A375 (cell line): Measurements from ENCODE around the gene DRP2. TPM values are rescaled to one million over a fixed set of nuclear protein-coding genes. Genes with fewer than 3 reads are reported as not detected.

ENCODE experiments used
- small RNA-seq: library from RNA; depleted of rRNA; stranded (forward); fragments of <200 nt; gene quantifications from one replicate; pipeline ENCODE3, GENCODE V24; 2014
- total RNA-seq: library from RNA; depleted of rRNA; stranded (reverse); fragments of >200 nt; shearing (Covaris generic); gene quantifications from 2 replicates; pipeline ENCODE4 v1.2.3, GENCODE V29; 2014; rRNA removed

The DRP2 gene, protein sequence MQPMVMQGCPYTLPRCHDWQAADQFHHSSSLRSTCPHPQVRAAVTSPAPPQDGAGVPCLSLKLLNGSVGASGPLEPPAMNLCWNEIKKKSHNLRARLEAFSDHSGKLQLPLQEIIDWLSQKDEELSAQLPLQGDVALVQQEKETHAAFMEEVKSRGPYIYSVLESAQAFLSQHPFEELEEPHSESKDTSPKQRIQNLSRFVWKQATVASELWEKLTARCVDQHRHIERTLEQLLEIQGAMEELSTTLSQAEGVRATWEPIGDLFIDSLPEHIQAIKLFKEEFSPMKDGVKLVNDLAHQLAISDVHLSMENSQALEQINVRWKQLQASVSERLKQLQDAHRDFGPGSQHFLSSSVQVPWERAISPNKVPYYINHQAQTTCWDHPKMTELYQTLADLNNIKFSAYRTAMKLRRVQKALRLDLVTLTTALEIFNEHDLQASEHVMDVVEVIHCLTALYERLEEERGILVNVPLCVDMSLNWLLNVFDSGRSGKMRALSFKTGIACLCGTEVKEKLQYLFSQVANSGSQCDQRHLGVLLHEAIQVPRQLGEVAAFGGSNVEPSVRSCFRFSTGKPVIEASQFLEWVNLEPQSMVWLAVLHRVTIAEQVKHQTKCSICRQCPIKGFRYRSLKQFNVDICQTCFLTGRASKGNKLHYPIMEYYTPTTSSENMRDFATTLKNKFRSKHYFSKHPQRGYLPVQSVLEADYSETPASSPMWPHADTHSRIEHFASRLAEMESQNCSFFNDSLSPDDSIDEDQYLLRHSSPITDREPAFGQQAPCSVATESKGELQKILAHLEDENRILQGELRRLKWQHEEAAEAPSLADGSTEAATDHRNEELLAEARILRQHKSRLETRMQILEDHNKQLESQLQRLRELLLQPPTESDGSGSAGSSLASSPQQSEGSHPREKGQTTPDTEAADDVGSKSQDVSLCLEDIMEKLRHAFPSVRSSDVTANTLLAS
- 0.19 TPM in 1 of 2 replicates, not detected in the other for total RNA-seq

GRCh38 chrX:101219116-101219863 lies at the start of gene DRP2:
DRP2 (plus strand) TSS chrX:101219786; CDS start chrX:101231648, 11,862 bp downstream.

GRCh38 chrX:101290957-101291603 lies 71.5 kb downstream of the DRP2 start, which contains the start of gene TAF7L:
TAF7L (minus strand) TSS chrX:101291334; CDS start chrX:101287543, 3,791 bp downstream.

Small RNAs within 50 kb of the gene (small RNA-seq; reads per million reads assigned to genes)
- not detected for gene Z70280.1

Other genes starting within 250 kb of the DRP2 start
- gene TRMT2B, start 167.7 kb upstream of the DRP2 start, total RNA-seq: 7.9 and 9.7 TPM in 2 replicates
- not detected in 2 replicates for gene TMEM35A, start 140.9 kb upstream of the DRP2 start, total RNA-seq
- 6.8 and 7.3 TPM in 2 replicates for gene CENPI, start 121.6 kb upstream of the DRP2 start, total RNA-seq
- not detected in 2 replicates for gene TAF7L, start 71.5 kb downstream of the DRP2 start, total RNA-seq
- gene TIMM8A, start 129.0 kb downstream of the DRP2 start, total RNA-seq: 5.9 and 6.6 TPM in 2 replicates
- not detected in 2 replicates for gene BTK, start 166.4 kb downstream of the DRP2 start, total RNA-seq
- 2,419 and 2,951 TPM in 2 replicates for gene RPL36A, start 171.2 kb downstream of the DRP2 start, total RNA-seq
- gene GLA, start 188.1 kb downstream of the DRP2 start, total RNA-seq: 21.7 and 22.9 TPM in 2 replicates
- 41.8 and 47.1 TPM in 2 replicates for gene HNRNPH2, start 188.4 kb downstream of the DRP2 start, total RNA-seq